ENCODE measurements around the gene GFOD2.

DNA sequence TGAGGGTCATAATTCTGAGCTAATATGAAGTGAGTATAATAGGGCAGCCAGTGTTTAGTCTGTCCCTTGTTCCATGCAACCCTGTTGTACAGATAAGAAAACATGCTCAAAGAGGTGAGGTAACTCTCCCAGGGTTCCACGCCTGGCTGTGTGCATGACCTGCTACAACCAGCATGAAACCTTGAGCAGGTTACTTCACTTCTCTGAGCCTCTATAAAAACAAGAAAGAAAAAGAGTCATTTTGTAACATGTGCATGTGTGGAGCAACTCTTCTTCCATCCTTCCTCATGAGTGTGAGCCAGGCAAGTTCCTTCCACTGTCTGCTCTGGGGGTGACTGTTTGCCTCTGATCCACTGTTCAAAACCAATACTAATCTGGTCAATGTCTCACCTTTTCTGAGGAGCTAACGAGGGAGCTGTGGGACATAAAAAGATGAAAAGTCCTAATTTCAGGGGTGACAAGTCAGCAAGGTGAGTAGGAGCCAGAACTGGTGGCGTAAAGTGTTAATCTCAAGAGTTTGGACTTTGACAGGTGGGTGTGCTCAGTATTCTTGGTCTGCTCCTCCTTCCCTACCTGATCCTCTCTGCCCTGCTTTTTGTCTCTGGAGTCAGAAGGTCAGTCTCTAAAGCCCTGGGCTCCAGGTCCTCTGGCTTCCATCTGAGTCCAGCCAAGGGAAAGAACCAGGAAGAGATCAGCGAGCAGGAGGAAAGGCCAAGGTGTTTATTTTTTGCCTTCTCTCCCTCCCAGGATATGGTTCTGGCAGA lies 21.5 kb downstream of the GFOD2 start:
- TF ChIP-seq, protein P1, sequence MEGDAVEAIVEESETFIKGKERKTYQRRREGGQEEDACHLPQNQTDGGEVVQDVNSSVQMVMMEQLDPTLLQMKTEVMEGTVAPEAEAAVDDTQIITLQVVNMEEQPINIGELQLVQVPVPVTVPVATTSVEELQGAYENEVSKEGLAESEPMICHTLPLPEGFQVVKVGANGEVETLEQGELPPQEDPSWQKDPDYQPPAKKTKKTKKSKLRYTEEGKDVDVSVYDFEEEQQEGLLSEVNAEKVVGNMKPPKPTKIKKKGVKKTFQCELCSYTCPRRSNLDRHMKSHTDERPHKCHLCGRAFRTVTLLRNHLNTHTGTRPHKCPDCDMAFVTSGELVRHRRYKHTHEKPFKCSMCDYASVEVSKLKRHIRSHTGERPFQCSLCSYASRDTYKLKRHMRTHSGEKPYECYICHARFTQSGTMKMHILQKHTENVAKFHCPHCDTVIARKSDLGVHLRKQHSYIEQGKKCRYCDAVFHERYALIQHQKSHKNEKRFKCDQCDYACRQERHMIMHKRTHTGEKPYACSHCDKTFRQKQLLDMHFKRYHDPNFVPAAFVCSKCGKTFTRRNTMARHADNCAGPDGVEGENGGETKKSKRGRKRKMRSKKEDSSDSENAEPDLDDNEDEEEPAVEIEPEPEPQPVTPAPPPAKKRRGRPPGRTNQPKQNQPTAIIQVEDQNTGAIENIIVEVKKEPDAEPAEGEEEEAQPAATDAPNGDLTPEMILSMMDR (IDR thresholded peaks at IDR 0.05), result no peak
- no peak for TF ChIP-seq POLR2AphosphoS5 (IDR thresholded peaks at IDR 0.05)

Data from transverse colon (tissue), 4 donors.